GM18520 (cell line): ENCODE measurements around the gene NCKAP5.

ENCODE experiments used
- ATAC-seq: cut with Tn5 transposase; IDR thresholded peaks from one replicate; pipeline ENCODE4 v1.9.1; 2021; ENCODE audit not compliant: unreplicated experiment

NCKAP5 gene

DNA sequence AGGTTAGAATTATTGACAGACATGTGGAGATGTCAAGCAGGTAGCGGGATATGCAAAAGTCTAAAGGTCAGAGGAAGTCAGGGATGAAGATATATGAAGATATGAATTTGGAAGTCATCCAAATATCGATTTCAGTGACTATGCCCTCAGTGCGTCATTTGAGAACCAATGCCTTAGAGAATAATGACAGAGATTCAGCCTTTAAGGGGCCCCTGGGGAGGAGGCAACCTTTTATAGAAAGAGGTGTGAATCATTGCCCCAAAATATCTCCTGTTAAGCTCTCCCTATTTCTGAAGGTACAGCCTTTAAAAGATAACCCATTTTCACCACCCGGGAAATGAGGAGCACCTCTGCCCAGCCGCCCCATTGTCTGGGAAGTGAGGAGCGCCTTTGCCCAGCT is 223.4 kb downstream of the NCKAP5 start:
- ATAC-seq, result no peak

DNA sequence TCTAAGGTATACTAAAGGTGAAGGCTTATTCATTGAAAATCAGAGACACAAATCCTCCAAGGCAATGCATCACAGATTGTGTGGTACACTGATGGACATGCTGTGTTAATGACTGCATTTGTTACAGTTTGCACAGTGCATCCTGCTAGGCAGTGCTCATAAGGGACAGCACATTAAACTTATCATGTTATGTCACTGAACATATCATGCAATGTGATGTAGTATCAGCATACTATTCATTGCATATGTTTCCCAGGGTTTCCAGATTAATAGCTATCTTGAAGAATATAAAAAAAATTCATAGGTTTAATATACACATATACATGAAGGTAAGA is 225.3 kb downstream of the NCKAP5 start:
- ATAC-seq, result no peak

DNA sequence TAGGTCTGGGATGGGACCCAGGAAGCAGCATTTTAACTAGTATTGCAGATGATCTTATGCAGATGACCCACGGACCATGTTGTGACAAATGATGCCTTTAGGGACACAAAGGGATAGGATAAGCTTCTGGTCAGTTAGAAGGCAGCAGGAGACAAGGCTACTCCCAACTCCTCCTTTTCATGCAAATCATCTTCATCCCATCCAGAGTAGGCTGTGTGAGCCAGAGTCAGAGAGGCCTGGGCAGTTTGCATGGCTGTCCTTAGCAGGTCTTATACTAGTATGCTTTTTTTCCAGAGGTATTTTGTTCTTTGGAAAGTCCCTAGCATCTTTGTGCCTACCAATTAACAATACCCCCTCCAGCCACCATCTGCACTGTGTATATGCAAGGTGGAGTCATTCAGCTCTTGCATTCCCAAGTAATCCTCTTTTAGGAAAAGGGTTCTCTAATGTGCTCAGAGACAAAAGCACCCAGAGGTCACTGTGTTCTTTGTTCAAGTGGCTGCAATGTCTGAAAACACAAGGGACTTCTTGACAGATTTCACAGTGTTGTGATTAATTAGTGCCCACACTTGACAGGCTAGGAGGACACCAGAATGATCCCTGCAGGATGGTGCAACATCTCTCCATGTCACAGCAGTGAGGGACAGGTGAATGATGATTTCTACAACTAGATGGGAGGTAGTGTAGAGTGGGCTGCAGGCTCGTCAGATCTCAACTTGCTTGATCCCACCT is 225.8 kb downstream of the NCKAP5 start:
- no peak for ATAC-seq

DNA sequence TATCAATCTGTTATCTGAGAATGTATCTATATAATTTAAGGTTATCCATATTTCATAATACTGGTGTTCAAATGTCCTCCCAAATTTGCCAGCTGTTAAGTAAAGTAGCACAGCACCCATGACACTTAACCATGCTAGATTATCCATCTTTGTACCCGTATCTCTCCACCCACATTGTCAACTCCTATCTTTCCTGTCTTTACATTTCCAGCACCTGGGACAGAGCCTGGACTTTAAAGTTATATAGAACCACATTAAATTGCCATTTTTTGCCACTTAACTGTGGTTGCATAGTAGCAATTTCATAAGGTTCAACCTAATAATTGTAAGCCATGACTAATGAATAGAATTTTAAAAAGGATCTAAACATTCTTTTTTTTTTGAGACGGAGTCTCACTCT is 226.7 kb downstream of the NCKAP5 start:
- no peak for ATAC-seq

DNA sequence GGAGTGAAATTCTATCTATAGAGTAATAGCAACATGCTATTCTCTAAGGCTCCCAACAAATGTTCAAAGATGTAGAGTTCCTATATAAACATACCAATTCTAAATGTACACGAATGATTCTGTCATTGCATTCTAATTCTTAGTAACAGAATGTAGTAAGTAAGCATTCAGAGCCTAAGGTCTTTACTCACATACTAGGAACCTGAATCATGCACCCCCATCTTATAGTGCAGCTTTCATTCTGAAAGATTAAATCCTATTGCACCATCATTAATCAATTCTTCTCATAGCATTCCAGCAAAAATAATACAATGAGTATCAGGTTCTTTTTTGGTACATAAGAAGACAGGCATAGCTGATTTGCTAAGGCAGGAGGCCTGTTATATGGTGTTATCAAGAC is 230.0 kb downstream of the NCKAP5 start:
- no peak for ATAC-seq

DNA sequence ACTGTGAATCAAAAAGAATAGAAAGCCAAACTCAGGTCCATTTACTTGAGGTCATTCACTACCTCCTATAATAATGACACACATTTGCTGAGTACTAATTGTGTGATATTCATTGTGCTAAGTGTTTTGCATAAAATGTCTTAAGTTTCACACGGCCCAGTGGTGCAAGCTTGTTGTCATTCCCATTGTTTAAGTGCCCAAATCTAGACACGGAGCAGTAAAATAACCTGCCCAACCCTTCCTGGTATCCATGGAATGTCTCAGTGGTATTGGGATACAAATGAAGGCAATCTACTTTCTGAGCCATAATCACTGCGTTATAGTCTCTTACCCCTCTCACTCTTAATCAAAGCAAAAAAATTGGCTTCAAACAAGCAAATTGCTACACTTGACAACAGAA is 233.3 kb downstream of the NCKAP5 start:
- no peak for ATAC-seq

DNA sequence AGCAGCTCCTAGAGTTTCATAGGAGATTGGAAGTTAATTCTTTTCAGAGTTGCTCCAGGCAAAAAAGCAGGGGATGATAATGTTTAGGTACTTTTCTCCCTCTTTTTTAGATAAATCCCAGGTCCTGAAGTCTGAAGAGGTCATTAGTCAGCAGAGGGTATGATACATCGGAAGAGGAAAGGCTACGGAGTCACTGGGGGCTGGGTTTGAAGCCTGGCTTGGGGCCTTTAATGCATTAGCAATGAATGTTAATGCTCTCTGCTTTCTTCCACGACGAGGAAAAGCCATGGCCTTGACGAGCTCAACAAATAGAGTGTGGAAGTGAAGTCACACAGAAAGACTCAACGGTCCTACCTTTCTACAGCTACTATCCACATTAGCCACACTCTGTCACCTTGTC is 235.1 kb downstream of the NCKAP5 start:
- ATAC-seq, result no peak

DNA sequence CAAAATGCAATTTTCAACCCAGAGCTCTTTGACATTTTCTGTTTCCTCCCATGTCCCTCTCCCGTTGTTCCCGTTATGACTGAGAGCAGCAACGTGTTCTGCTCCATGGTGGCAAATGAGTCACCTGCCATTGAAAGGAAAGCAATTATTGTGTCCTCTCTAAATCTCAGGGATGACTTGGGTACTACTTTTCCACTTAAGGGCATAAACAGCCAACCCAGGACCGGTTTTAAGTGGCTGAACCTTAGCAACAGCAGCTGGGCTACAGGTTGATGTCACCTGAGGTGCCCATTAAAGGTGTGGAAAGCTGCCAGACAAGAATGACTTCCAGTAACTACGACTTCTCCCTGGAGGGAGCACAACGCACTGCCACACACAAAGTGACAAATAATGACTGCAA is 236.8 kb downstream of the NCKAP5 start:
- ATAC-seq, result no peak

DNA sequence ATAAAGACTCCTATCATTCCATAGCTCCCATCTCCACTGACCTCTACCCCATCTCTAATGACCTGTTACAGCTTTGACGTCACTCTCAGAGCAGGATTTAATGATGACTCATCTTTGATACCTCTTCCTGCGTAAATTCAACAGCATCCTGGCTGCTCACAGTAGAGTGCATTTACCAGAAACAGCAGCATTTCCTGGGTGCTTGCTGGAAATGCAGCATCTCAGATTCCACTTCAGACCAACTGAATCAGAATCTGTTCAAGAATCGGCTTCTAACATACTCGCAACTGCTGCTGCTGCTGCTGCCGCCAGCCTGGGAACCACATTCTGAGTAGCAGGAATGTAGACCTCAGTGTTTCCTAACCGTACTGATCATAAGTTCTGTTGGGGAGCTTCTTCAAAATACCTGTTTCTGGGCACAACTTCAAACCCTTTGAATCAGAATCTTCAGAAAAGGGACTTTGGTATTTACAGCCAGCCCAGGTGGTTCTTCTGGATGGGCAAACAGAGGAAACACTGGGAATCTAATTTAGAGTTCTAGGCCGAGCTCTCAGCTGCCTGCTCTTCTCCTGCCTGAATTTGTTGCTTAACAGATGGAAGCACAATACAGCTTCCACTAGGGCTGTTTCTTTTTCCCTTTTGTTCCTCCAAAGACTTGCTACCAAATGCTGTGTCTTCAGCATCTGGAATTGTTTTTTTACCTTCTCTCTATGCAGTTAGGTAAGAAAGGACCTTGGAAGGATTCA is 241.4 kb downstream of the NCKAP5 start:
- ATAC-seq, result no peak

DNA sequence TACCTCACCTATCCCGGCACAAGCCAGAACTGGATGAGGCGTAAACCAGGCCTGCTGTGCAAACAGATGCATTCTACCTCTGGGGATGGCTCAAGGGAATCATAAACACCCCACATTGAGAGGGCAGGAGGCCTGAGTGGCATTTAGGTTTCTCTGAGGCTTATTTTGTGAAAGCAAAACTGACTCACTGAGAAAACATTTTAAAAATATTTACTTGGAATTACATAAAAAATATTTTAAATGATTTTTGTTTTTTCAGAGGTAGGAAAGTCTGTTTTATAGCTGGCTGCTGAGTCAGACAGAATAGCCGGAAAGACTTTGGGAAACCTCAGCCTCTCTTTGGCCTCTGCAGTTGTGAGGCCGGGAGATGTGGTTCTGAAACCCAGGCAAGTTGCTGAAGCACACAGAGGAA is 244.1 kb downstream of the NCKAP5 start:
- no peak for ATAC-seq

DNA sequence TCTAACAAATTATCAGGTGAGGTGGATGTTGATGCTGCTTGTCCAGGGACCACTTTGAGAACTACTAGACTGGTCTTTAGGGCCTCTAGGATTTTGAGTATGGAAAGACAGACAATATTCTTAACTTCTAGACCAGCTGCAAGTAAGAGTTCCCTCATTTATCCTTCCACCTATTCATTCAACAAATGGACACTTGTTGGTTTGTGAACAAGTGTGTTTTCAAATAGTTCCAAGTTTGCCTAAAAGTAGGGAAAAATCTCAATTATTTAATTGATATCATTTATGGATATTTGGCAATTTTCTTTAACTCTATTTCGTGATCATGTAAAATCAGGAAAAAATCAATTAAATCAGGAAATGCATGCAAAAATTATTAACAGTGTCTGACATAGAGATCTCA is 245.4 kb downstream of the NCKAP5 start:
- ATAC-seq, result no peak

DNA sequence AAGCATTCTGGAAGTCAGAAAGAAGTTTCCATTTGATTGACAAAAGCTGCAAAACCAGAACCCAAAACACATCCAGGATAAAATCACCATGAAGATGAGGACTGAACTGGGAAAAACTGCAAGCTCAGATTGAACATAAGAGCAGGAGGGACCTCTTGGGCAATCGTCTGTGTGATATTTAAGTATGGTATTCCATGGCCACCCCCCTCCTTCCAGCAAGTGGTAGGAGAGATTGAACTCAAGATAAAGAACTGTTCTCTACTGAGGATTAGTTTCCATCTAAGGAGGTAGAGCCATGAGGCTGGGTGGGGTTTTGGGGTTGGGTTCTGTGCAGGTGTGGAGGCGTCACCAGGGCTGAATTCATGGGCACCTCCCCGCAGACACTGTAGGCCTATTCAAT is 251.1 kb downstream of the NCKAP5 start:
- no peak for ATAC-seq

DNA sequence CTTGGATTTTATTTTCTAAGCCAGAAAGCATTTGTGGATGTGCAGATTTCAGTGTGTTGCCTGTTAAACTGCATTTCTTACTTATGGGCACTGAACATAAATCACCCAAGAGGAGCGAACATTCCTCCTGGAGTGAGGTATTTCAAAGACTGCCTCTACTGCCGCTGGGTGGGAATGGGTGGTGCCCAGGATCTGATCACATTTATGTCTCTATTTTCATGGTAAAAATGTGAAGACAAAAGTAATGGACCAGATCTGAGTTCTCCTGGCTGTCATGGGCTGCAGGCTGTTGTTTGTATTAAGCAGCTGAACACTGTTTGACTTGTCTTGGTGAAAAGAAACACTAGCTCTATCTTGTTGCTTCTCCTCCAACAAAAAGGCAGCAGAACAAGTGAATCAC is 251.7 kb downstream of the NCKAP5 start:
- no peak for ATAC-seq

DNA sequence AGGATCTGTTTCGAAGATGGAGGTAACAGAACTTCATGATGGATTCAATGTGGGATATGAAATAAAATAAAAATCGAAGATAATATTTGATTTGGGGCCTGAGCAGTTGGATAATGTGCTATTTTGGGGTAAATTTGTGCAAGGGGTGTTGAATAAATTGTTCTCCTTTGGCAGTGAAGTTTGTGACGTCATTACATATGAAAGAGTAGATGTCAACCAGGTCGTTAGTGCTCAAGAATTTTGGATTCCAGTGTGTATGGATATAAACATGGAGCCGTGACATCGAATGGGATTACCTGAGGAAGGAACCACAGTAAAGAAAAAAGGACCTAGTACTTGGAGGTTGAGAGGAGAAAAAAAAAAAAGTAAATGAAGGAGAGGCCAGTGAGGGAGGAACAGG is 253.0 kb downstream of the NCKAP5 start:
- ATAC-seq, result no peak

DNA sequence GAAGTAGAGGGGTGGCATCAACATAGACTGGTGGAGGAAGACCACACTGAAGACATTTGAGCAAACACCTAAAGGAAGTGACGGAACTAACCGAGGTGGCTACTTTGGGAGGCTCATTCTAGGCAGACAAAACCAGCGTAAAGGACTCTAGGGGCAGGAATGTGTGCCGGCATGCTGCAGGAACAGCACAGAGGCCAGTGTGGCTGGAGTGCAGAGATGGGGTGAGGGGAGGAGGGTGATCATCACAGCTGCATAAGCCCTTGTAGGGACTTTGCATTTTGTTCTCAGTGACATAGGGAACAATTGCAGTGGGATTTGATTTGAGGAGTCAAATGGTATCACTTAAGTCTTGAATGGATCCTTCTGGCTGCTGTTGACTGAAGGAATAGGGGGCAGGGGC is 253.5 kb downstream of the NCKAP5 start:
- ATAC-seq, result no peak

DNA sequence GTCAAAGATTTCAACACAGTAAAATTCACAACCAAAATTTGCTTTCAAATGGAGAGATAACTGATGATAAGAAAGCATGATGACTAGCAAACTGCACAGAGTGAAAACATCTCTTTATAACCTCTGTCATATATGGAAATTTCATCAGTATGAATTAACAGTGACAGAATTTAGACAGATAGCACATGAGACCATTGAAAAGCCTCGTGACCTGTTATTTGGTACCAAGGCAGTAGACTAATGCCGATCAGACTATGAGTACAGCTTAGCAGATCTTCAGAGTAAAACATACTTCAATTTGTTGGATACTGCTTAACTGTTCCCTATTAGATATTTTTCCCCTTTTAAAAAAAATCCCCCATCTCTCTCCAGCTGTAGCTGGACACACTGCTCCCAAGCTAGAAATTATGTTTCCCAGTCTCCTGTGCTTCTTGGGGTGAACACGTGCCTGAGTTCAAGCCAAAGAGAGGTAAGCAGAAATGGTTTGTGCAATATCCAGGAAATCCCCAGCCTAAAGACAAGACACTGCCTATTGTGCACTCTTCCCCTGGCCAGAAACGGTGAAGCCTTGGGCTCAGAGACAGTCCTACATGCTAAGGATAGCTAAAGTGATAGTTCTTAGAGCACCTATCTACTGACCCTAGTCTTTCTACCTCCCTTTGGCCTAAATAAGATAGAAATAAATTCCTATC is 256.1 kb downstream of the NCKAP5 start:
- no peak for ATAC-seq

DNA sequence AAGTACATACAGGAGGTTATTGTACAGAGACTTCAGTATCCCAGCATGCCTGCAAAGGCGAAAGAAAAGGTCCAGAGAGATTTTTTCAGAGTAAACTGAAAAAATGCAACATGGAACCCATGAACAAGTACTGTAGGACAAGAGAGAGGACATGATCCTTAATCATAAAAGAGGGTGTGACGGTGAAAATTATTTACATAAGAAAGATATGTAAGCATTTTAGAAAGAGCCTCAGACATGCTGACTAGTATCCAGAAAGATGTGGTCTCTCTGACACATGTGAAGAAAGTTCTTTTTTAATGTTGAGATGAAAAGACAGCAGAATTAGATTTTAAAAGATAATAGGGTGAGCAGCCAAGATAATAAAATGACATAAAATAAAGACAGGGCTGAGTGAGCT is 262.0 kb downstream of the NCKAP5 start:
- ATAC-seq, result no peak

DNA sequence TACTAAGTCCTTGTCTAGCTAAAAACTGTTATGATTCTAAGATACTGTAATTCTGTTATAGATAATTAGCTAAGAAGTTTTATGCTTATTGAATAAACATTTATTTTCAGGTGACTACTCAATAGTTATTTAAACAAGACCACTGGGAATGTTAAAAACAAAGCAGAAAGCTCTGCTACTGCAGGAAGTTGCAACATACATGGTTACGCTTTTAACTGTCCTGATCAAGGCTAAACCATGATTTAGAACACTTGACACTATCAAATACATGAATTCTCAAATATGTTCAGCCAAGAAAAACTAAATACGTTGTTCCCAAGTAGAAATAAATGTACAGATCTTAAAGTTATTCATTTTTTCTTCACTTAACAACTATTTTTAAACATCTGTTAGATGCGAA is 263.9 kb downstream of the NCKAP5 start:
- no peak for ATAC-seq

DNA sequence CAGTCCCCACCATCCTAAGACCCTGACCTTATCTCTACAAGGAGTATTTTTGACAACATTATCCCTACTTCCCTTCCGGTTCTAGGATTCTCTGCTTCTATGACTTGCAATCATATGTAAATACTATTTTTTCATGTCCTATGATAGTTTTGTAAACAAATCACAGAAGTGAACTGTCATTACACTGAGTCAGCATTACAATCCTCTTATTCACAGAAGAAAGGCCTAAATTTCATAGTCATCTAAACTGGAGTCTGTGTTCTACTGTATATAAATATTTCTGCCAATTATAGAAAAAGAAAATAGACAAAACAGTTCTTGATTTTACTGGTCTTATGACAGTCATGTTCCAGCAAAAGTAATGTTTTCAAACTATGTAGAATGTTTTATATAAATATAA is 265.1 kb downstream of the NCKAP5 start:
- no peak for ATAC-seq

DNA sequence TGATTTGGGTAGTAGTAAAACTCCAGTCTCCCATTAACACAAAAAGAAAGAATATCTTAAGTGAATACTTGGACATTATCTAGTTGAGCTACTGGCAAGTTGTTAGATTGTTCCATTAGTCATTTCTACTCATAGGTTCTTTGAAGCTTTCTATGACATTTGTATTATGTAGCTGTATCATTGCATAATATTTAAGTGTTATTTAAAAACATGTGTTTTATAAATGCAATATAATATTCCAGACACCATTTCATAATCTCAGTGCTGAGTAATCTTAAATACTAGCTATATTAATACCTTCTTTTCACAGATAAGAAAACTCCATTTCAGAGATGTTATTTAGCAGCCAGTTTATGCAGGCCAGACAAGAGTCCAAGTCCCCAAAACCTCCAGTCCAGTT is 271.9 kb downstream of the NCKAP5 start:
- no peak for ATAC-seq

DNA sequence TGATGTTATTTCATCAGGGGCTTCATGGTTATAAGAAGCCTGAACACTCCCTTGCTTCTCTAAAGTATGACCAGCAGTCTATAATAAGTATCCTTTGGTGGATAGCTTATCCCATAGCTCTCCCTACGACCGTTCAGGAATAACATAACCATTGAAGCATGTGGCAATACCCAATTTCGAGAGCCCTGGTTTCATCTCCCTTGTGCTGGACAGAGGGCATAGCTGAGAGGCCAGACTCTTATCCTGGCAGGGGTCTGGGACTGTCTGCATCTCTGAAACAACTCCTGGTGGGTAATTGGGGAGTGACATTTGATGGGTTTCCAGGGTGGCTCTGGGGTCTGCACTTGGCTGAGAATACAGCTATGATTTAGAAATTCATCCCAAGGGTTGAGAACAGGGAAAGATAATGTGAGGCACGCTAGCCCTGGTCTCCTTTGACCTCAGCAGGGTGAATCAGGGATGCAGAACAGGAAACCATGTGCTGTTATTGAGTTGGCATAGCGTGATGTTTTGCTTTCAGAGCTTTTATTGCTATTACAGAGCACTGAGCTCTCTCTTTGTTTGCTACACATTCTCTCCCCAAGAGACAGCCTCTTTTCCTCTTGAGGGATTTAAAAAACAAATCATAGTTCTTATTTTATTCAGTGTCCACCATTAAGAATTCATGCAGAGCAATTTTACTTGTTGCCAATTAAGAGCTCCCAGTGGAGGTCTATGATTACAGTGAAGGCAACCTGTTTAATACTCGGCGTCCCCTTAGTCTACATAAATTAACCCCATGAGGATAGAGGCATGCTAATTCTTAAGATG is 274.5 kb downstream of the NCKAP5 start:
- ATAC-seq, result no peak

DNA sequence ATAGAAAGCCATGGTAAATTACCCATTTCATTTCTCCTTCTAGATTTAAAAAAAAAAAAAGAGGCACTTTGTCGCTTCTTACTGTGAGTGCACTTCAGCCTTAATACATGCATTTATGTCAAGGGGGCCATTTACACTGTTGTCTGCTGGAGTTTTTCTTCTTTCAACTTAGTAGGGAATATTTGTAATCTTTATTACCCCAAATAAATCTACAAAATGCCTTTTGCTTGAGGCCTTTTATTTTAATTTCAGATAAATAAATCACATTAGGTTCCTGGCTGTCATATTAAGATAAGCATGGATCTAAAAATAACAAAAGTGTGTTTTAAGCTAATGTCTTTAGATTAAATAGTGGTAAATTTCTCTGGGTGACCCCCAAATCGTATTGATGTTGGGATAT is 276.0 kb downstream of the NCKAP5 start:
- no peak for ATAC-seq
